ENCODE measurements around the gene SRSF6. TPM values are rescaled to one million over a fixed set of nuclear protein-coding genes. Genes with fewer than 3 reads are reported as not detected.

SRSF6 gene
- total RNA-seq, 5 donors from 2014 or later (not counting 1 experiment from before 2014, with no cell fraction given) = 154 to 277 (median 174) TPM

DNA sequence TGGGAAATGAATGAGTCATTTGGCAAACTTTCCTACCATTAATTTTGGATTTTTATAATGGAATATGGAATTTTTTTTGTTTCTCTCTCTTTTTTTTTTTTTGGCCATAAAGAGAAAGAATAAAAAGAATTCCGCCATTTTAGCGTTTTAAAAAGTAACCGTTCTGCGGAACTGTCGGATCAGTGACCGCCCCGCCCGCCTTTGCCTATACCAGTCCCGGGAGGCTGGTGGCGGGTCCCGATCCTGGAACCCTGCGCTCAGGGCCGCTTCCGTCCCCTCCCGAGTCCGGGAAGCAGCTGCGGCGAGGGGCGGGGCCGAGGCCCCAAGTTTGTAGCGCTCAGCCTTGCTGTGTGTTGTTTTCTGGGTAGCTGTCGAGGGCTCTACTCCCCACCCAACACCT lies 50.4 kb downstream of the SRSF6 start:
- DNase-seq = no peak
- no peak overlapping the region for H3K27ac Mint-ChIP-seq
- H3K36me3 ChIP-seq (ENCODE audit: control insufficient read depth in 2 of 2, extremely low read depth in 1 of 2, insufficient read depth in 1 of 2, low read length in 1 of 2) = no peaks in the 10 kb centered on the region
- 4% methylated on average over 8 of the region's 22 CpGs for WGBS (ENCODE audit: insufficient coverage)
- peaks cover 4 to 7% (median 6%) of the 10 kb centered on the region in 3 donors for H3K4me1 Mint-ChIP-seq
- peak overlapping the region; percentile 34 to 78 for H3K4me3 ChIP-seq (ENCODE audit: control insufficient read depth in 1 of 2, extremely low read depth in 1 of 2, low read length in 1 of 2)
- peak overlapping the region; percentile 54 to 63 (median 60) for H3K4me3 Mint-ChIP-seq
- H3K27ac ChIP-seq (ENCODE audit: low read length) = no peak overlapping the region
- no peak for ATAC-seq (replicated peaks in 1 of 4)
- no peaks in the 10 kb centered on the region for H3K9me3 ChIP-seq
- H3K27me3 ChIP-seq (replicated peaks in 1 of 2; ENCODE audit: control insufficient read depth in 2 of 2, extremely low read depth in 1 of 2, insufficient read depth in 2 of 2, low read length in 1 of 2) = peaks cover 11 to 39% of the 10 kb centered on the region in 2 experiments
- ChIA-PET POLR2A (no interaction called here), CTCF (no interaction called here)
- H3K9me3 Mint-ChIP-seq = no peaks in the 10 kb centered on the region
- peaks cover 22 to 30% of the 10 kb centered on the region in 2 donors for H3K27me3 Mint-ChIP-seq
- H3K36me3 Mint-ChIP-seq = no peaks in the 10 kb centered on the region
- peaks cover 0 to 13% of the 10 kb centered on the region in 2 experiments for H3K4me1 ChIP-seq (ENCODE audit: control insufficient read depth in 1 of 2, extremely low read depth in 1 of 2, insufficient read depth in 2 of 2, low read length in 2 of 2)

DNA sequence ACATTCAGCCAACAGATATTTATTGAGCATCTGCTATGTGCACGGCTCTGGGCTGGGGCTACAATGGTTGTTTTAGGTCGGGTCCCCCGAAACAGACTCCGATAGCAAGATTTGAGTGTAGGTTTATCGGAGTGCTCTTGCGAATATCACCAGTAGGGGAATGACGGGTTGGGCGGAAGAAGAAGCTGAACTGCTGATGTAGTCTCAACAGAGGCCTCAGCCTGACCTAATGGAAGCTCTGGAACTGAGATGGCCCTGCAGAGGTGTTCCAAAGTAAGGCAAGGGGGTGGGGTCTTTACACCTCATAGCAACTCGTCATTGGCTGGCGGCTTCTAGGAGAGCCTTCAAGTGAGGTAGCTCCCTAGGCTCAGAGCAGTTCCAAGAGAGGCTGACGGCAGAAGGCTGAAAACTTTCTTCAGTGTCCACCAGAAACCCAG lies 50.9 kb downstream of the SRSF6 start:
- H3K9me3 Mint-ChIP-seq = no peaks in the 10 kb centered on the region
- H3K4me3 Mint-ChIP-seq = peak overlapping the region in 2 of 3 donors; percentile 54 to 60
- ATAC-seq (replicated peaks in 1 of 4) = no peak
- POLR2A ChIA-PET = no interaction called here
- H3K27me3 Mint-ChIP-seq = peaks cover 18 to 30% of the 10 kb centered on the region in 2 donors
- Histone ChIP-seq H3K4me3 (ENCODE audit: control insufficient read depth in 1 of 2, extremely low read depth in 1 of 2, low read length in 1 of 2) (peak overlapping the region in 1 of 2 donors; percentile 78), H3K9me3 (no peaks in the 10 kb centered on the region), H3K27me3 (replicated peaks in 1 of 2; ENCODE audit: control insufficient read depth in 2 of 2, extremely low read depth in 1 of 2, insufficient read depth in 2 of 2, low read length in 1 of 2) (peaks cover 11 to 39% of the 10 kb centered on the region in 2 experiments), H3K4me1 (ENCODE audit: control insufficient read depth in 1 of 2, extremely low read depth in 1 of 2, insufficient read depth in 2 of 2, low read length in 2 of 2) (peaks cover 0 to 17% of the 10 kb centered on the region in 2 experiments), H3K27ac (ENCODE audit: low read length) (no peak overlapping the region), H3K36me3 (ENCODE audit: control insufficient read depth in 2 of 2, extremely low read depth in 1 of 2, insufficient read depth in 1 of 2, low read length in 1 of 2) (no peaks in the 10 kb centered on the region)
- no peak overlapping the region for H3K27ac Mint-ChIP-seq
- peaks cover 4 to 8% (median 7%) of the 10 kb centered on the region in 3 donors for H3K4me1 Mint-ChIP-seq
- CTCF ChIA-PET = no interaction called here
- DNase-seq = no peak
- H3K36me3 Mint-ChIP-seq = no peaks in the 10 kb centered on the region
- WGBS (ENCODE audit: insufficient coverage) = 92% methylated on average over 10 of the region's 11 CpGs

DNA sequence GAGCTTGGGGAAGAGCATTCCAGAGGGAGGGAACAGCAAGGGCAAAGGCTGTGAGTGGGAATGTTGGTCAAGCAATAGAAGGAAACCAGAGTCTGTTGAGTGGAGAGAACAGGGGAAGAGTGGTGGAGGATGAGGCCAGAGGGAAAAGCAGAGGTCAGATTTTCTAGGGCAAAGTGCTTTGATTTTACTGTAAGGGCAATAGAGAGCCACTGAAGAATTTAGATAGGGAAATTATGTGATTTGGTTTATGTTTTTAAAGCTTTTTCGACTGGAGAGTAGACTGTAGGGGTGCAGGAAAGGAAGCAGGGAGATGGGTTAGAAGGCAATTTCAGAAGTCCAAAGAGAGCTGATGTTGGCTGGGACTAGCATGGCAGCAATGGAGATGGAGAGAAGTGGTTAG lies 54.2 kb downstream of the SRSF6 start:
- no peaks in the 10 kb centered on the region for H3K36me3 Mint-ChIP-seq
- Histone ChIP-seq H3K4me3 (ENCODE audit: control insufficient read depth in 1 of 2, extremely low read depth in 1 of 2, low read length in 1 of 2) (no peak overlapping the region), H3K9me3 (no peaks in the 10 kb centered on the region), H3K27ac (ENCODE audit: low read length) (no peak overlapping the region), H3K36me3 (ENCODE audit: control insufficient read depth in 2 of 2, extremely low read depth in 1 of 2, insufficient read depth in 1 of 2, low read length in 1 of 2) (no peaks in the 10 kb centered on the region), H3K4me1 (ENCODE audit: control insufficient read depth in 1 of 2, extremely low read depth in 1 of 2, insufficient read depth in 2 of 2, low read length in 2 of 2) (peaks cover 0 to 35% of the 10 kb centered on the region in 2 experiments), H3K27me3 (replicated peaks in 1 of 2; ENCODE audit: control insufficient read depth in 2 of 2, extremely low read depth in 1 of 2, insufficient read depth in 2 of 2, low read length in 1 of 2) (peaks cover 2 to 25% of the 10 kb centered on the region in 2 experiments)
- no peak overlapping the region for H3K4me3 Mint-ChIP-seq
- no peak for ATAC-seq (replicated peaks in 1 of 4)
- DNase-seq = no peak
- H3K27me3 Mint-ChIP-seq = peaks cover 4 to 20% of the 10 kb centered on the region in 2 donors
- WGBS (ENCODE audit: insufficient coverage) = 75% methylated on average over 1 of the region's 1 CpG
- H3K27ac Mint-ChIP-seq = no peak overlapping the region
- ChIA-PET POLR2A (interaction anchor here in 1 of 2 donors (0.6 kb wide), 1 partner anchor 1373 kb away, joined by 3 read pairs; the partner anchor contains the start of gene YWHAB), CTCF (no interaction called here)
- no peaks in the 10 kb centered on the region for H3K9me3 Mint-ChIP-seq
- peaks cover 21 to 26% (median 26%) of the 10 kb centered on the region in 3 donors for H3K4me1 Mint-ChIP-seq

DNA sequence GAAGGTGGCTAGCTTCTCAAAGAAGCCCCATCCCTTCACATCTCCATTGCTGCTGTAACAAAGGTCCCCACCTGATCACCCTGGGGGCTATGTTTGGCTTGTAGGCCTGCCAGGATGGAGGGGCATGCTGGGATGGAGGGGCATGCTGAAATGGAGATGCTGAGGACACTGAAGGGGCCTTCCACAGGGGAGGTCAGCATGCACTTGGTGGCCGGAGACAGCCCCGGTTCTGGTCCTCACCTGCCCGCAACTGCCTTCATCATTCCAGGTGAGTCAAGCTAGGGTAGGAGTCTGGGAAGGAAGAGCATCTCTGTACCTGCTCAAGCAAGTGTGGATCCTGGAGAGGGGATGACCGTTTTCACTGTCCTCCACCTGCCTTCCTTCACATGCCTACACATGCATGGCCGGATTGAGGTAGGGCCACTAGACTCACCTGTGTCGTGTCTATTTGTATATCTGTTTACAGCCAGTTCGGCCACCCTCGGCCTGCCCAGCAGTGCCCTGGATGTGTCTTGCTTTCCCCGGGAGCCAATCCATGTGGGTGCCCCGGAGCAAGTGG lies 55.8 kb downstream of the SRSF6 start:
- ChIA-PET CTCF (no interaction called here), POLR2A (no interaction called here)
- peaks cover 0 to 23% of the 10 kb centered on the region in 2 experiments for H3K4me1 ChIP-seq (ENCODE audit: control insufficient read depth in 1 of 2, extremely low read depth in 1 of 2, insufficient read depth in 2 of 2, low read length in 2 of 2)
- peak overlapping the region; percentile 47 for H3K27ac ChIP-seq (ENCODE audit: low read length)
- DNase-seq (no peak), ATAC-seq (replicated peaks in 1 of 4) (no peak)
- H3K27me3 ChIP-seq (replicated peaks in 1 of 2; ENCODE audit: control insufficient read depth in 2 of 2, extremely low read depth in 1 of 2, insufficient read depth in 2 of 2, low read length in 1 of 2) = peaks cover 2 to 11% of the 10 kb centered on the region in 2 experiments
- no peaks in the 10 kb centered on the region for H3K9me3 ChIP-seq
- H3K4me3 Mint-ChIP-seq = peak overlapping the region; percentile 91 to 99 (median 91)
- H3K36me3 Mint-ChIP-seq = no peaks in the 10 kb centered on the region
- H3K36me3 ChIP-seq (ENCODE audit: control insufficient read depth in 2 of 2, extremely low read depth in 1 of 2, insufficient read depth in 1 of 2, low read length in 1 of 2) = no peaks in the 10 kb centered on the region
- peak overlapping the region; percentile 19 to 75 for H3K4me3 ChIP-seq (ENCODE audit: control insufficient read depth in 1 of 2, extremely low read depth in 1 of 2, low read length in 1 of 2)
- H3K9me3 Mint-ChIP-seq = no peaks in the 10 kb centered on the region
- H3K27me3 Mint-ChIP-seq = peaks cover 0 to 14% of the 10 kb centered on the region in 2 donors
- 77% methylated on average over 10 of the region's 10 CpGs for WGBS (ENCODE audit: insufficient coverage)
- H3K27ac Mint-ChIP-seq = peak overlapping the region in 1 of 2 donors; percentile 87
- H3K4me1 Mint-ChIP-seq = peaks cover 20 to 26% (median 21%) of the 10 kb centered on the region in 3 donors

Other genes with a start within 250 kb of the SRSF6 start
- gene L3MBTL1, start 49.8 kb downstream of the SRSF6 start, total RNA-seq = 10 to 100 TPM; 15.5 to 20.1 (median 16.1) TPM
- gene SGK2, start 101.1 kb downstream of the SRSF6 start, total RNA-seq = 1 to 10 TPM in 4 of 5 donors, under 1 TPM in 1; 0.73 to 2.0 (median 1.4) TPM
- gene IFT52, start 133.0 kb downstream of the SRSF6 start, total RNA-seq = 10 to 100 TPM; 11.4 to 16.0 (median 13.9) TPM
- 1 to 10 TPM; 1.2 to 3.0 (median 1.4) TPM for gene MYBL2, start 209.2 kb downstream of the SRSF6 start, total RNA-seq

All from T-cell (primary cell).